ENCODE measurements around the gene DESI1. TPM values are rescaled to one million over a fixed set of nuclear protein-coding genes. Genes with fewer than 3 reads are reported as not detected.
"Not testable (repeated sequence)": the region's sequence is repeated elsewhere in the genome, so short reads cannot be mapped to it uniquely, and the experiment has no call there.

DESI1 gene
- 10 to 100 TPM; 16.5 to 33.4 (median 21.4) TPM for polyA plus RNA-seq
- long read RNA-seq, donor 1, transcript DESI1-201 (6 exons, 3,833 nt) = major isoform, 12 of 512 reads
- long read RNA-seq, donor 1, partial matches to known transcripts = 359 of 512 reads
- long read RNA-seq, donor 1, other reads (novel, unspliced or antisense) = 139 of 512 reads
- long read RNA-seq, donor 2, partial matches to known transcripts = 0 of 3 reads
- long read RNA-seq, donor 2, other reads (novel, unspliced or antisense) = 0 of 3 reads
- long read RNA-seq, donor 3, partial matches to known transcripts = 0 of 6 reads
- long read RNA-seq, donor 3, other reads (novel, unspliced or antisense) = 0 of 6 reads
- long read RNA-seq, donor 4 = 0 reads
- long read RNA-seq, donor 5, partial matches to known transcripts = 0 of 4 reads
- long read RNA-seq, donor 5, other reads (novel, unspliced or antisense) = 0 of 4 reads
- long read RNA-seq, donor 6, transcript DESI1-201 (6 exons, 3,833 nt) = major isoform, 7 of 13 reads
- long read RNA-seq, donor 6, partial matches to known transcripts = 6 of 13 reads
- long read RNA-seq, donor 6, other reads (novel, unspliced or antisense) = 0 of 13 reads
- long read RNA-seq, donor 7, transcript DESI1-201 (6 exons, 3,833 nt) = major isoform, 10 of 11 reads
- long read RNA-seq, donor 7, partial matches to known transcripts = 0 of 11 reads
- long read RNA-seq, donor 7, other reads (novel, unspliced or antisense) = 0 of 11 reads
- long read RNA-seq, donor 8 = 0 reads
- long read RNA-seq, donor 9, partial matches to known transcripts = 0 of 3 reads
- long read RNA-seq, donor 9, other reads (novel, unspliced or antisense) = 0 of 3 reads
- long read RNA-seq, donor 10, transcript DESI1-201 (6 exons, 3,833 nt) = major isoform, 6 of 9 reads
- long read RNA-seq, donor 10, partial matches to known transcripts = 0 of 9 reads
- long read RNA-seq, donor 10, other reads (novel, unspliced or antisense) = 0 of 9 reads

GRCh38 chr22:41620589-41621098 is at the start of gene DESI1:
Gene DESI1, minus strand, starts transcription at chr22:41621043. Its CDS starts 204 bp downstream, at chr22:41620839.
- peak in 1 of 2 donors; percentile 40 for DNase-seq
- peaks cover 0 to 32% (median 2%) of the 10 kb centered on the region in 3 donors for H3K36me3 ChIP-seq (ENCODE audit: control insufficient read depth in 3 of 3, insufficient read depth in 2 of 3, low read depth in 1 of 3, low read length in 3 of 3)
- peak within 1 kb of the TSS; percentile 96 to 97 (median 96) for H3K27ac ChIP-seq (ENCODE audit: low read depth in 1 of 3, low read length in 2 of 3)
- peak within 1 kb of the TSS; percentile 77 to 93 (median 82) for H3K4me3 ChIP-seq (ENCODE audit: low read depth in 1 of 3, low read length in 3 of 3)
- no peak for FAIRE-seq
- WGBS, 3 donors = 0 to 1% (median 0%) methylated on average over 30 to 40 of the region's 40 CpGs
- no peaks in the 10 kb centered on the region for H3K27me3 ChIP-seq (ENCODE audit: control insufficient read depth in 3 of 3, insufficient read depth in 3 of 3, low read length in 3 of 3)
- H3K4me1 ChIP-seq (ENCODE audit: control insufficient read depth in 3 of 3, insufficient read depth in 2 of 3, low read depth in 1 of 3, low read length in 2 of 3) = peaks cover 3 to 18% (median 6%) of the 10 kb centered on the region in 3 donors
- no peaks in the 10 kb centered on the region for H3K9me3 ChIP-seq (ENCODE audit: control insufficient read depth in 2 of 2, insufficient read depth in 1 of 2, low read depth in 1 of 2, low read length in 1 of 2)

GRCh38 chr22:41668971-41669911 is 48.4 kb upstream of the DESI1 start:
- FAIRE-seq (no peak), DNase-seq (no peak)
- no peaks in the 10 kb centered on the region for H3K4me1 ChIP-seq (ENCODE audit: control insufficient read depth in 3 of 3, insufficient read depth in 2 of 3, low read depth in 1 of 3, low read length in 2 of 3)
- peaks cover 4 to 35% (median 8%) of the 10 kb centered on the region in 3 donors for H3K36me3 ChIP-seq (ENCODE audit: control insufficient read depth in 3 of 3, insufficient read depth in 2 of 3, low read depth in 1 of 3, low read length in 3 of 3)
- no peaks in the 10 kb centered on the region for H3K27me3 ChIP-seq (ENCODE audit: control insufficient read depth in 3 of 3, insufficient read depth in 3 of 3, low read length in 3 of 3)
- WGBS, 3 donors = 85 to 92% (median 87%) methylated on average over 21 of the region's 21 CpGs
- no peak overlapping the region for H3K27ac ChIP-seq (ENCODE audit: low read depth in 1 of 3, low read length in 2 of 3)
- H3K9me3 ChIP-seq (ENCODE audit: control insufficient read depth in 2 of 2, insufficient read depth in 1 of 2, low read depth in 1 of 2, low read length in 1 of 2) = no peaks in the 10 kb centered on the region
- H3K4me3 ChIP-seq (ENCODE audit: low read depth in 1 of 3, low read length in 3 of 3) = no peak overlapping the region

- H3K27ac ChIP-seq (ENCODE audit: low read depth in 1 of 3, low read length in 2 of 3) = peak overlapping the region in 1 of 3 donors; percentile 23
- no peaks in the 10 kb centered on the region for H3K9me3 ChIP-seq (ENCODE audit: control insufficient read depth in 2 of 2, insufficient read depth in 1 of 2, low read depth in 1 of 2, low read length in 1 of 2)
- no peak for DNase-seq
- peaks cover 14 to 41% (median 20%) of the 10 kb centered on the region in 3 donors for H3K36me3 ChIP-seq (ENCODE audit: control insufficient read depth in 3 of 3, insufficient read depth in 2 of 3, low read depth in 1 of 3, low read length in 3 of 3)
- FAIRE-seq = no peak
- H3K27me3 ChIP-seq (ENCODE audit: control insufficient read depth in 3 of 3, insufficient read depth in 3 of 3, low read length in 3 of 3) = no peaks in the 10 kb centered on the region
- H3K4me1 ChIP-seq (ENCODE audit: control insufficient read depth in 3 of 3, insufficient read depth in 2 of 3, low read depth in 1 of 3, low read length in 2 of 3) = no peaks in the 10 kb centered on the region
- WGBS, 3 donors = 77 to 81% (median 77%) methylated on average over 3 of the region's 3 CpGs
- no peak overlapping the region for H3K4me3 ChIP-seq (ENCODE audit: low read depth in 1 of 3, low read length in 3 of 3)
Observed at GRCh38 chr22:41664951-41665350, 44.1 kb upstream of the DESI1 start.

- Histone ChIP-seq H3K36me3 (ENCODE audit: control insufficient read depth in 3 of 3, insufficient read depth in 2 of 3, low read depth in 1 of 3, low read length in 3 of 3) (peaks cover 16 to 44% (median 24%) of the 10 kb centered on the region in 3 donors), H3K9me3 (ENCODE audit: control insufficient read depth in 2 of 2, insufficient read depth in 1 of 2, low read depth in 1 of 2, low read length in 1 of 2) (no peaks in the 10 kb centered on the region), H3K4me3 (ENCODE audit: low read depth in 1 of 3, low read length in 3 of 3) (no peak overlapping the region), H3K27me3 (ENCODE audit: control insufficient read depth in 3 of 3, insufficient read depth in 3 of 3, low read length in 3 of 3) (no peaks in the 10 kb centered on the region), H3K4me1 (ENCODE audit: control insufficient read depth in 3 of 3, insufficient read depth in 2 of 3, low read depth in 1 of 3, low read length in 2 of 3) (no peaks in the 10 kb centered on the region), H3K27ac (ENCODE audit: low read depth in 1 of 3, low read length in 2 of 3) (no peak overlapping the region)
- no peak for DNase-seq
- FAIRE-seq = no peak
Observed at GRCh38 chr22:41664490-41664889, 43.6 kb upstream of the DESI1 start.

GRCh38 chr22:41663594-41663993 is 42.8 kb upstream of the DESI1 start:
- 83 to 95% (median 93%) methylated on average over 7 to 9 of the region's 9 CpGs for WGBS, 3 donors
- not testable (repeated sequence) for DNase-seq; H3K27me3 ChIP-seq (ENCODE audit: control insufficient read depth in 3 of 3, insufficient read depth in 3 of 3, low read length in 3 of 3); H3K4me3 ChIP-seq (ENCODE audit: low read depth in 1 of 3, low read length in 3 of 3); H3K4me1 ChIP-seq (ENCODE audit: control insufficient read depth in 3 of 3, insufficient read depth in 2 of 3, low read depth in 1 of 3, low read length in 2 of 3); FAIRE-seq; H3K9me3 ChIP-seq (ENCODE audit: control insufficient read depth in 2 of 2, insufficient read depth in 1 of 2, low read depth in 1 of 2, low read length in 1 of 2); H3K27ac ChIP-seq (ENCODE audit: low read depth in 1 of 3, low read length in 2 of 3)
- H3K36me3 ChIP-seq (ENCODE audit: control insufficient read depth in 3 of 3, insufficient read depth in 2 of 3, low read depth in 1 of 3, low read length in 3 of 3) = peaks cover 19 to 52% (median 24%) of the 10 kb centered on the region in 3 donors

GRCh38 chr22:41661713-41662112 is 40.9 kb upstream of the DESI1 start:
- Histone ChIP-seq H3K36me3 (ENCODE audit: control insufficient read depth in 3 of 3, insufficient read depth in 2 of 3, low read depth in 1 of 3, low read length in 3 of 3) (peaks cover 30 to 67% (median 35%) of the 10 kb centered on the region in 3 donors), H3K27me3 (ENCODE audit: control insufficient read depth in 3 of 3, insufficient read depth in 3 of 3, low read length in 3 of 3) (no peaks in the 10 kb centered on the region), H3K4me1 (ENCODE audit: control insufficient read depth in 3 of 3, insufficient read depth in 2 of 3, low read depth in 1 of 3, low read length in 2 of 3) (no peaks in the 10 kb centered on the region), H3K9me3 (ENCODE audit: control insufficient read depth in 2 of 2, insufficient read depth in 1 of 2, low read depth in 1 of 2, low read length in 1 of 2) (no peaks in the 10 kb centered on the region), H3K27ac (ENCODE audit: low read depth in 1 of 3, low read length in 2 of 3) (no peak overlapping the region), H3K4me3 (ENCODE audit: low read depth in 1 of 3, low read length in 3 of 3) (no peak overlapping the region)
- no peak for FAIRE-seq
- no peak for DNase-seq
- 96 to 99% (median 98%) methylated on average over 2 of the region's 2 CpGs for WGBS, 3 donors

- Histone ChIP-seq H3K27me3 (ENCODE audit: control insufficient read depth in 3 of 3, insufficient read depth in 3 of 3, low read length in 3 of 3) (no peaks in the 10 kb centered on the region), H3K4me3 (ENCODE audit: low read depth in 1 of 3, low read length in 3 of 3) (no peak overlapping the region), H3K4me1 (ENCODE audit: control insufficient read depth in 3 of 3, insufficient read depth in 2 of 3, low read depth in 1 of 3, low read length in 2 of 3) (no peaks in the 10 kb centered on the region), H3K27ac (ENCODE audit: low read depth in 1 of 3, low read length in 2 of 3) (no peak overlapping the region), H3K36me3 (ENCODE audit: control insufficient read depth in 3 of 3, insufficient read depth in 2 of 3, low read depth in 1 of 3, low read length in 3 of 3) (peaks cover 31 to 73% (median 39%) of the 10 kb centered on the region in 3 donors), H3K9me3 (ENCODE audit: control insufficient read depth in 2 of 2, insufficient read depth in 1 of 2, low read depth in 1 of 2, low read length in 1 of 2) (no peaks in the 10 kb centered on the region)
- no peak for DNase-seq
- FAIRE-seq = no peak
- WGBS, 3 donors = 92 to 97% (median 92%) methylated on average over 3 of the region's 3 CpGs
Observed at GRCh38 chr22:41661088-41661487, 40.2 kb upstream of the DESI1 start.

All from small intestine (tissue), 16 donors.